GM18526 (cell line): ENCODE measurements around the gene NAA10.

Experiments
- POLR2A ChIP-seq: IDR thresholded peaks from 3 replicates; pipeline ENCODE4 v1.6.1; 2011; ENCODE audit not compliant: insufficient read length; ENCODE audit errors: extremely low read depth

Gene NAA10

GRCh38 chrX:153969125-153969903 lies 34.5 kb upstream of the NAA10 start:
- no peak for TF ChIP-seq POLR2A

DNA sequence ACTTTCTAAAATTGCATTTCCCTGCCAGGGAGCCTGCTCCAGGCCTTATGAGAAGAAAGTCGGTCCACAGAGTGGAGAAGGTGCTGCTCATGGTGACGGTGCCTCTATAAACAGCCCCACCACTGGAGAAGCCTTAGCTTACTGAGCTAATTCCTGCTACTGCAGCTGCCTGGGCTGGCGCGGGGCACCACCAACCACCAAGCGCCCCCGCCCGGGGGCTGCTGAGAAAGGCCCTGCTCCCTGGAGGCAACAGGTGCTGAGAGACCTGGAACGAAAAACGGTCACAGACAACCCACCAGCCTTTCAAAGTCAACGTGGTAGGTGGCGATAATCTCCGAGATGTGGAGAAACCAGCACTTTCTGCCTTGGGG lies 33.9 kb upstream of the NAA10 start:
- no peak for TF ChIP-seq POLR2A

- no peak for TF ChIP-seq POLR2A
Measured at GRCh38 chrX:153968255-153968654, 33.4 kb upstream of the NAA10 start.

GRCh38 chrX:153967536-153968224 lies 32.8 kb upstream of the NAA10 start:
- no peak for TF ChIP-seq POLR2A

DNA sequence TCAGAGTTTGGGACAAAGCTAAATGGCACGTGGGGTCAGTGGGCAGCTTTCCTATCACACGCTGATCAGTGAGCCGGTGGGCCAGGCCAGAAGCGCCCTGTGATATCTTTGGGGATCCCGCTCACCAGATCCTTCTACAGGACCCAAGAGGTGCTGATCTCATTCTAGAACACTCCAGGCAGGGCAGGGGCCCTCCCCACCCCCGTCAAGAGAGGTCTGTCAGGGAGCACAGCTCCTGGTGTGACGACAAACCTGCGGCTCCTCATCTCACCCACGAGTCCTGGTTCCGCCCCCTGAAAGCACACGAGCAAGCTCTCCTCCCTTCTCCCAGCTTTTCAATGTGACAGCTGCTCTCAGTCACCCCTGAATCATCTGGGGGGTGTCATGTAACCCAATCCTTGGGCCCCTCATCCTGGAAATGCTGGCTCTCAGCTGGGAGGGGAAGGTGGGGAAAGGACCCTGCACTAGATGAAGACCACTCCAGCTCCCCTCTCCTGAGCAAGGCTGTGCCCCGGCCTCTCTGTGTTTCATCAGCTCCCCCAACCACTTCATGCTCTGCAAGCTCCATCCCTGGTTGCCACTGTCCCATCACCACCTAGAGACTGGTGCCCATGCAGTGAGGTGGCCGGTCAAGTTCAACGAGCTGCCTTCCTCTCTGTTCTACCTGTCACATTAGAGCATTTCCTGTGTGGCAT lies 32.2 kb upstream of the NAA10 start:
- no peak for TF ChIP-seq POLR2A

DNA sequence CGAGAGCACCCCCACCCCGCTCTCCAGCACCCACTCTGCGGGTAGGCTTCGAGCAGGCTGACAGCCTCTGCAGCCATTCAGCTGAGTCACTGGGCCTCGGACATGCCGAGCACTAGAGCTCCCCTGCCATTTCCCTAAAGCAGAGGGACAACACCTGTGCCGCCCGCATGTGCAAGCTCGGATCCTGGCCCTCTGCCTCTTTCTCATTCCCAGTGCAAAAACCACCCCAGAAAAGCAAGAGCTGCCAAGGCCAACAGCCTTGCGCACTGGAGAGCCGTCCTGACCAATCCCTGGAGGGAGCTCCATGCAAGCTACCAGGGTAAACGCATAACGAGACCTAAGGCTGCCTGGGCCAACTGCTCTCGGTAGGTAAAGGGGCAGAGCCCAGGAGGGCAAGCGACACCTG lies 31.4 kb upstream of the NAA10 start:
- TF ChIP-seq POLR2A = no peak

GRCh38 chrX:153965406-153965805 lies 30.6 kb upstream of the NAA10 start:
- TF ChIP-seq POLR2A = no peak

GRCh38 chrX:153964105-153964504 lies 29.3 kb upstream of the NAA10 start:
- TF ChIP-seq POLR2A = no peak

GRCh38 chrX:153963546-153963945 lies 28.7 kb upstream of the NAA10 start:
- no peak for TF ChIP-seq POLR2A

DNA sequence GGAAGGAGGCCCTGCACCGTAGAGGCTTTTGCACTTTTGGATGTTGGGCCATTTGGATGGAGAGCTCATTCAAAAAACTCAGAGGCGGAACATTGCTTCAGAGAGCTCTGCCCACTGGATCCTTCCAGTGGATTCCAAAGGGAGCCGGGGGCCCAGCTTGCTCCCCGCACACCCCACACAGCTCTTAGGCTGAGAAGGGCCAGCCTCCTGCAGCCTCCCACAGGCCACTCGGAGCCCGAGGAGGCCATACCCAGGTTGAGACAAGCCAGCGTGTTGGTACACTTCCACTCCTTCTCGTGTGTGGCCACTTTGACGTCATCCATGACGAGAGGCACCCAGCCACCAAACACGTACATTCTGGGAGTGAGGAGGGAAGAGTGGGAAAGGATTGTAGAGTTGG lies 26.5 kb upstream of the NAA10 start:
- no peak for TF ChIP-seq POLR2A

GRCh38 chrX:153960786-153961185 lies 25.9 kb upstream of the NAA10 start:
- no peak for TF ChIP-seq POLR2A

DNA sequence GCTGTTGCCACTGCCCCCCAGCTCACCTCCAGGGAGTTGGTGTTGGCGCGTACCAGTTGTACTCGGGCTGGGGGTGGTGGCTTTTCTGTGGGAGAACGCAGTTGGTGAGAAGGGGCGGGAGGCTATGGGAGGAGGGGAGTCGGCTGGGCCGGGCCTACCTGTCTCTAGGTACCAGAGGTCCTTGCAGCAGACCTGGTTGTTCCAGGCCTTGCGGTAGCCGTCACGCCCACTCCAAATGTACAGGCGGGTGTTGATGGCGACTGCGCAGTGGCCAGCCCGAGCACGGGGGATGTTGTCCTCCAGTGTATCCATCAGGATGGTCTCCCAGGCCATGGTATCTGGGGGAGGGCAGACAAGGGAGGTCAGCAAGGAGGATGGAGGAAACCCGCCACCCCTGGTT lies 25.2 kb upstream of the NAA10 start:
- no peak for TF ChIP-seq POLR2A

- no peak for TF ChIP-seq POLR2A
Measured at GRCh38 chrX:153959649-153960048, 24.8 kb upstream of the NAA10 start.

- no peak for TF ChIP-seq POLR2A
Measured at GRCh38 chrX:153958605-153959004, 23.8 kb upstream of the NAA10 start.

GRCh38 chrX:153957224-153957623 lies 22.4 kb upstream of the NAA10 start:
- no peak for TF ChIP-seq POLR2A

- no peak for TF ChIP-seq POLR2A
Measured at GRCh38 chrX:153956044-153956907, 21.4 kb upstream of the NAA10 start.

DNA sequence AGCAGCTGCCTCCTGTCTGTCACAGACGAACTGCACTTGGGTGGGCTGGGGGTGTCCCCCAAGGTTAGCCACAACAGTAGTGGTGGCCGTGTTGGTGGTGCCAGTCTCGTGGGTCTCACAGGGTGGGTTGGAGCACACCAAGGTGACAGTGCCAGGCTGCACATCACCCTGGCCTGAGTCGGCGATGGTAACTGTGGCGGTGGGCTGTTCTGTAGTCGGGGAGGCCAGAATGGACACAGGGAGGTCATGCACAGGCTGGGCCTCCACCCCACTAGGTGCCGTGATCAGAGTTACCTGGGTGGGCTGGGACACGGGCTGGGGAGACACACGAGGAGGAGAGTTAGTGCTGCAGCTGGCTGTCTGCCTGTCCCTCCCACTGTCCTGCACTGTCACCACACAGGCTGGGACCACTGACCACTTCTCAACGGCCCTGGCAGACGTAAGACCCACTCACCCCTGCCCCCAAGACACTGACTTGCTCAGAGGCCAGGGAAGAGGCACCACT lies 20.4 kb upstream of the NAA10 start:
- no peak for TF ChIP-seq POLR2A
